KBM-7 (cell line): ENCODE results near the gene HLX.

Source experiments
- DNase-seq: peaks from one replicate; pipeline ENCODE4 v3.0.0-alpha.2; 2015
- in situ Hi-C: fragments of 300-500 bp; cut with MboI; formaldehyde crosslinking; loops from 2 replicates; pipeline ENCODE4 v1.14.3; 2020; ENCODE audit warnings: low sequenced_read_pairs, low pct_unique_long_range_greater_than_20kb, mixed read lengths

The HLX gene

GRCh38 chr1:220879076-220879508, at the start of gene HLX:
Gene HLX (plus strand): TSS chr1:220879443. CDS start chr1:220879858, 415 bp downstream.
- peak; percentile 96 for DNase-seq
- in situ Hi-C loops, result no loop called here

GRCh38 chr1:220833436-220833835, 45.8 kb upstream of the HLX start:
- no peak for DNase-seq
- in situ Hi-C loops, result no loop called here

- in situ Hi-C loops, result no loop called here
- no peak for DNase-seq
These were observed 44.9 kb upstream of the HLX start for GRCh38 chr1:220834155-220834870.

- in situ Hi-C loops, result no loop called here
- DNase-seq, result no peak
These were observed 40.7 kb upstream of the HLX start for GRCh38 chr1:220838578-220838977.

- no peak for DNase-seq
- in situ Hi-C loops, result no loop called here
These were observed 39.8 kb upstream of the HLX start for GRCh38 chr1:220839474-220839873.

GRCh38 chr1:220841293-220841692, 38.0 kb upstream of the HLX start:
- in situ Hi-C loops, result no loop called here

GRCh38 chr1:220843481-220844011, 35.7 kb upstream of the HLX start:
- no peak for DNase-seq
- in situ Hi-C loops, result no loop called here

More at GRCh38 chr1:220841293-220841692, 38.0 kb upstream of the HLX start:
- no peak for DNase-seq

- in situ Hi-C loops, result no loop called here
- no peak for DNase-seq
These were observed 26.8 kb upstream of the HLX start for GRCh38 chr1:220852408-220852807.

GRCh38 chr1:220872296-220872695, 6.9 kb upstream of the HLX start:
- in situ Hi-C loops, result no loop called here
- DNase-seq, result no peak

GRCh38 chr1:220873087-220873486, 6.2 kb upstream of the HLX start:
- DNase-seq, result no peak
- in situ Hi-C loops, result no loop called here

GRCh38 chr1:220873868-220874655, 5.2 kb upstream of the HLX start:
- peak; percentile 60 for DNase-seq
- in situ Hi-C loops, result no loop called here

- in situ Hi-C loops, result no loop called here
- DNase-seq, result no peak
These were observed 4.0 kb upstream of the HLX start for GRCh38 chr1:220875260-220875659.

GRCh38 chr1:220876511-220877376, 2.5 kb upstream of the HLX start:
- DNase-seq, result peak; percentile 91
- in situ Hi-C loops, result no loop called here

GRCh38 chr1:220877377-220878095, 1.7 kb upstream of the HLX start:
- DNase-seq, result no peak
- in situ Hi-C loops, result no loop called here

GRCh38 chr1:220878191-220879075, 810 bp upstream of the HLX start:
- in situ Hi-C loops, result no loop called here
- peak; percentile 50 for DNase-seq

- DNase-seq, result peak; percentile 43
- in situ Hi-C loops, result no loop called here
These were observed 492 bp downstream of the HLX start for GRCh38 chr1:220879509-220880361.

GRCh38 chr1:220880362-220880670, 1.1 kb downstream of the HLX start:
- in situ Hi-C loops, result no loop called here

More at GRCh38 chr1:220880362-220880670, 1.1 kb downstream of the HLX start:
- DNase-seq, result no peak
